Erythroblast (primary cell): ENCODE measurements around the gene CYSRT1.

Experiments
- GATA1 ChIP-seq: IDR thresholded peaks from 2 replicates; pipeline ENCODE4 v1.6.1; 2011; ENCODE audit warnings: low read depth, mild to moderate bottlenecking, control low read depth, low read length, moderate library complexity
- POLR2A ChIP-seq: IDR thresholded peaks from 2 replicates; pipeline ENCODE4 v1.6.1; 2011; ENCODE audit warnings: mild to moderate bottlenecking, low read length

DNA sequence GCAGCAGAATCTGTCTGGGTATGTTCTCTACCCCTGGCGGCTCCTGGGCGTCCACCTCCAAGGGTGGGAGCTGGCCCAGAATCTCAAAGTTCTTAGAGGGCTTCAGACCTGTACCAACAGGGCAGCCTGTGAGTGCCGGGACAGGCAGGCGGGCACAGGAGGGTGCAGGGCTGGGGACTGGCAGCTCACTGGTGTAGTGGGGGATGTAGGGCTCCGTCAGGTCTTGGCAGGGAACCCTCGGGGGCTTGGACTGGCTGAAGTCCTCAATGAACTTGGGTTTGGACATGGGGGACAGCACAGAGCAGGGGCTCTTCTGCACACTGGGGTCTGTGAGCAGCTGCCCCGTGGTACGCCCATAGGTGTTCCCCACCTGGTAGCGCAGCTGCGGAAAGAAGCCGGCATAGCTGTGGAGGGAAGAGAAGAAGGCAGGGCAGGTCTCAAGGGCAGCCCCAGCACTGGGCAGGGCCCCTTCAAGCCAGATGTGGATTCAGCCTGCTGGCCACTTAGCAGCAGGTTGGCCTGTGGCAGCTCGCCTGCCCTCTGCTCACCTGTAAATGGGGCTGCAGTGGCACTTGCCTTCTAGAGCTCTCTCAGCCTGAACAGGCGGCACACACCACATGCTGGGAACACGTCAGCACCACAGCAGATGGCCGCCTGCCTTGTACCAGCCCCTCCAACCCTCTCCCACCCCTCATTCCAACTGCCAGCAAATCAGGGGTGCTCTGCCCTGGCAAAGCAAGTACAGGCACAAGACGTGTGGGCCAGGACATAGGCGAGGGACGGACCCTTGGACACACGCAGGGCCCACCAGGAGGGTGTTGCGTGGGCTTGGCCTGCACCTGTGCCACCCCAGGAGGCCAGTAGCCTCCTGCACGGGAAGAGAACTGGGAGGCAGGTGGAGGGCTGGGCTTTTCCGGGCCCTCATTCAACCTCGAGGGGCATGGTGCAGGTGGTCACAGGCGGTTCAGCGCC is 20.8 kb downstream of the CYSRT1 start:
- TF ChIP-seq POLR2A (no peak), GATA1 (no peak)
